ENCODE data around the gene AHCTF1. TPM values are rescaled to one million over a fixed set of nuclear protein-coding genes. Genes with fewer than 3 reads are reported as not detected.
"Not testable (repeated sequence)": the region's sequence is repeated elsewhere in the genome, so short reads cannot be mapped to it uniquely, and the experiment has no call there.

AHCTF1 gene
- total RNA-seq, 1 donor from 2014 or later: 20.8 TPM

DNA sequence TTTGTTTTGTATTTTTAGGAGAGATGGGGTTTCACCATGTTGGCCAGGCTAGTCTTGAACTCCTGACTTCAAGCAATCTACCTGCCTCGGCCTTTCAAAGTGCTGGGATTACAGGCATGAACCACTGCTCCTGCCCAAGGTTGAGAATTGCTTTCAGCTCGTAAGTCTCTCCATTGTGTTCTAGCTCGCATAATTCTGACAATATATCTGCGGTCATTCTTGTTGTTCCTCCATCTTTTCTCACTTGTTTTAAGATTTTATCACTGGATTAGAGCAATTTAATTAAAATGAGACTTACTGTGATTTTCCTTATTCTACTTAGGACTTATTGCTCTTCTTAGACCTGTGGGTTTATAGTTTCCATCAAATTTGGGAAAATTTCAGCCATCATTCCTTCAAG is 102.9 kb downstream of the AHCTF1 start:
- TF ChIP-seq, protein P1, sequence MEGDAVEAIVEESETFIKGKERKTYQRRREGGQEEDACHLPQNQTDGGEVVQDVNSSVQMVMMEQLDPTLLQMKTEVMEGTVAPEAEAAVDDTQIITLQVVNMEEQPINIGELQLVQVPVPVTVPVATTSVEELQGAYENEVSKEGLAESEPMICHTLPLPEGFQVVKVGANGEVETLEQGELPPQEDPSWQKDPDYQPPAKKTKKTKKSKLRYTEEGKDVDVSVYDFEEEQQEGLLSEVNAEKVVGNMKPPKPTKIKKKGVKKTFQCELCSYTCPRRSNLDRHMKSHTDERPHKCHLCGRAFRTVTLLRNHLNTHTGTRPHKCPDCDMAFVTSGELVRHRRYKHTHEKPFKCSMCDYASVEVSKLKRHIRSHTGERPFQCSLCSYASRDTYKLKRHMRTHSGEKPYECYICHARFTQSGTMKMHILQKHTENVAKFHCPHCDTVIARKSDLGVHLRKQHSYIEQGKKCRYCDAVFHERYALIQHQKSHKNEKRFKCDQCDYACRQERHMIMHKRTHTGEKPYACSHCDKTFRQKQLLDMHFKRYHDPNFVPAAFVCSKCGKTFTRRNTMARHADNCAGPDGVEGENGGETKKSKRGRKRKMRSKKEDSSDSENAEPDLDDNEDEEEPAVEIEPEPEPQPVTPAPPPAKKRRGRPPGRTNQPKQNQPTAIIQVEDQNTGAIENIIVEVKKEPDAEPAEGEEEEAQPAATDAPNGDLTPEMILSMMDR (IDR thresholded peaks at IDR 0.05; ENCODE audit: borderline replicate concordance): no peak
- Histone ChIP-seq H3K4me1 (peaks cover 6% of the 10 kb centered on the region), H3K4me3 (no peak overlapping the region), H3K9me3 (replicated peaks) (peaks cover 10% of the 10 kb centered on the region), H3K27ac (replicated peaks) (no peak overlapping the region), H3K36me3 (no peaks in the 10 kb centered on the region), H3K27me3 (ENCODE audit: low read depth) (no peaks in the 10 kb centered on the region)
- intact Hi-C loops (cut with micrococcal nuclease): no loop called here
- DNase-seq: no peak

DNA sequence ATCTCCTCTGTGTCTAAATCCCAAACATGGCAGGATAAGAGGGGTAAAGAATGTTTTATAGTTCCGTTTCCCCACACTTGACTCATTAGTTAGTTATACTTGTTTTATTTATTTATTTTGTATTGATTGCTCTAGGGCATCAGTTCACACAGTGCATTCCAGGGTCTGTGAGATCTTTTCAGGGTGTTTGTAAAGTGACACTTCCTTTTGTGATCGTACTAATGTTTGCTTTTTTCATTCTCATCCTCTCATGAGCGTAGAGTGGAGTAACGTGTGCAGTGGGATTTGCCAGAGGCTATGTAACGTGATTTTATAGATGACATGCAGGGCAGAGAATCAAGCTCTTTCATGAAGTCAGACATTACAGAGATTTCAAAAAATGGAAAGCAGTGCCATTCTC is 104.4 kb downstream of the AHCTF1 start:
- no peak for DNase-seq
- peaks cover 6% of the 10 kb centered on the region for H3K4me1 ChIP-seq
- no peak overlapping the region for H3K4me3 ChIP-seq
- H3K36me3 ChIP-seq: no peaks in the 10 kb centered on the region
- no peak overlapping the region for H3K27ac ChIP-seq (replicated peaks)
- intact Hi-C loops (cut with micrococcal nuclease): no loop called here
- TF ChIP-seq, protein P1 (IDR thresholded peaks at IDR 0.05; ENCODE audit: borderline replicate concordance): no peak
- peaks cover 10% of the 10 kb centered on the region for H3K9me3 ChIP-seq (replicated peaks)
- no peaks in the 10 kb centered on the region for H3K27me3 ChIP-seq (ENCODE audit: low read depth)

DNA sequence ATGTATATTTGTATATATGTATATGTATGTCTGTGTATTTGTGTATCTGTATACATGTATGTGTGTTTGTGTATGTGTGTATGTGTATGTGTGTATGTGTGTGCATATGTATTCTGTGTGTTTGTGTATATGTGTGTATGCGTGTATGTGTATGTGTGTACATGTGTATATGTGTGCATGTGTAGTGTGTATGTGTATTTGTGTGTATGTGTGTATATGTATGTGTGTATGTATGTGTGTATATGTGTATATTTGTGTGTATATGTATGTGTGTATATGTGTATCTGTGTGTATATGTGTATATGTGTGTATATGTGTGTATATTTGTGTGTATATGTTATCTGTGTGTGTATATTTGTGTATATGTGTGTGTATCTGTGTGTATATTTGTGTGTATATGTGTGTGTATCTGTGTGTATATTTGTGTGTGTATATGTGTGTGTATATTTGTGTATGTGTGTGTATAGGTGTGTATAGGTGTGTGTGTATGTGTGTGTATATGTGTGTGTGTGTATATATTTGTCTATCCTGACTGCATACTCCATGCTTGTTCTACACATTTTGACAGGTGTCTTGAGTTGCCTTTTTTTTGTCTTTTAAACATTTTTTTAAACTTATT is 106.1 kb downstream of the AHCTF1 start:
- H3K27ac ChIP-seq (replicated peaks): no peak overlapping the region
- no peak for DNase-seq
- TF ChIP-seq, protein P1 (IDR thresholded peaks at IDR 0.05; ENCODE audit: borderline replicate concordance): no peak
- intact Hi-C loops (cut with micrococcal nuclease): no loop called here
- H3K4me3 ChIP-seq: no peak overlapping the region
- H3K36me3 ChIP-seq: no peaks in the 10 kb centered on the region
- no peaks in the 10 kb centered on the region for H3K27me3 ChIP-seq (ENCODE audit: low read depth)
- H3K9me3 ChIP-seq (replicated peaks): peaks cover 10% of the 10 kb centered on the region
- no peaks in the 10 kb centered on the region for H3K4me1 ChIP-seq

DNA sequence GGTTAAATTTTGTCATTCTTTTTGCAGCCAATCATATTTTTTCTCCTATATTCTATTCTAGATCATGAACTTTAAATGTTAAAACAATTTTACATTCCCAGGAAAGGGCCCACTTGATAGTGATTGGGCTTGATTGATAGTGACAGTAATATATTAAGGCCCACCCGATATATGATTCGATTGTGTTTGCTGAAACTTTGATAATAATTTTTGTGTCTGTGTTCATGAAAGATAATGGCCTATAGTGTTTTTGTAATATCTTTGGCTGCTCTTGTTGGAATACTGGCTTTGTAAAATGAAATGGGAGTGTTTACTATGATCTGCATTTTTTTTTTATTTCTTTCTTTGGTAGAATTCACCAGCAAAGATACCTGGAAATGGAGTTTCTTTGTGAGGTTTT is 107.2 kb downstream of the AHCTF1 start:
- TF ChIP-seq, protein P1 (IDR thresholded peaks at IDR 0.05; ENCODE audit: borderline replicate concordance): no peak
- peaks cover 4% of the 10 kb centered on the region for H3K4me1 ChIP-seq

DNA sequence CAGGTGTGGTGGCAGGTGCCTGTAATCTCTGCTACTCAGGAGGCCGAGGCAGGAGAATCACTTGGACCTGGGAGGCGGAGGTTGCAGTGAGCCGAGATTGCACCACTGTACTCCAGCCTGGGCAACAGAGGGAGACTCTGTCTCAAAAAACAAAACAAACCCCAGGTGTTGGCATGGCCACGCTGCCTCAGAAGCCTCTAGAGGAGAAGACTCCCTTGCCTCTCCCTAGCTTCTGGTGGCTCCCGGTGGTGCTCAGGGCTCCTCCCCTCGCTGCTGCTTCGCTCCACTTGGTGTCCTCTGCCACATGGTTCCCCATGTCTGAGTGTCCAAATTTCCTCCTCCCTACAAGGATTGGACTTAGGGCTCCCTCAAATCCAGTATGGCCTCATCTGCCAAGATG is 109.6 kb downstream of the AHCTF1 start:
- H3K36me3 ChIP-seq; intact Hi-C loops (cut with micrococcal nuclease); H3K27me3 ChIP-seq (ENCODE audit: low read depth); H3K27ac ChIP-seq (replicated peaks); H3K4me3 ChIP-seq; H3K9me3 ChIP-seq (replicated peaks); DNase-seq; H3K4me1 ChIP-seq: not testable (repeated sequence)

More for the DNA sequence above, 107.2 kb downstream of the AHCTF1 start:
- no peaks in the 10 kb centered on the region for H3K36me3 ChIP-seq
- no peaks in the 10 kb centered on the region for H3K27me3 ChIP-seq (ENCODE audit: low read depth)
- H3K27ac ChIP-seq (replicated peaks): no peak overlapping the region
- H3K4me3 ChIP-seq: no peak overlapping the region
- H3K9me3 ChIP-seq (replicated peaks): peaks cover 10% of the 10 kb centered on the region
- no peak for DNase-seq
- intact Hi-C loops (cut with micrococcal nuclease): no loop called here

DNA sequence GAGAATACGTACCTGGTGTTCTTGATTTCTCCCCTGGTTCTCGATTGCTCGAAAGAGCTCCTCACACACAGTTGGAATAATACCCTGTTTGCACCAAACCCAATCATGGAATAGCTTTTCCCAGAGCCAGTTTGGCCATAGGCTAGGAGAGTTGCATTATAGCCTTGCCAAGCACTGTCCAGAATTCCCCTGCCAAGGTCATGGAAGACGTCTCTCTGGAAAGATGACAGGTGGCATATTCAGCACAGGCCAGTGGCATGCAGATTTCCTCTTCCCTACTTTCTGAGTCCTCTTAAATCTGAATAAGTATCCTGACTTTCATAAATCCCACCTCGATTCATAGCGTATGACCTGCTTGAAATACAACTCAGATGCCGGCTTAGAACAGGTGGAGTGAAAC is 111.1 kb downstream of the AHCTF1 start:
- Histone ChIP-seq H3K4me1 (peaks cover 4% of the 10 kb centered on the region), H3K27me3 (ENCODE audit: low read depth) (no peaks in the 10 kb centered on the region), H3K9me3 (replicated peaks) (no peaks in the 10 kb centered on the region), H3K4me3 (no peak overlapping the region), H3K36me3 (no peaks in the 10 kb centered on the region), H3K27ac (replicated peaks) (peak overlapping the region; percentile 57)
- TF ChIP-seq, protein P1 (IDR thresholded peaks at IDR 0.05; ENCODE audit: borderline replicate concordance): no peak
- DNase-seq: no peak
- intact Hi-C loops (cut with micrococcal nuclease): no loop called here

DNA sequence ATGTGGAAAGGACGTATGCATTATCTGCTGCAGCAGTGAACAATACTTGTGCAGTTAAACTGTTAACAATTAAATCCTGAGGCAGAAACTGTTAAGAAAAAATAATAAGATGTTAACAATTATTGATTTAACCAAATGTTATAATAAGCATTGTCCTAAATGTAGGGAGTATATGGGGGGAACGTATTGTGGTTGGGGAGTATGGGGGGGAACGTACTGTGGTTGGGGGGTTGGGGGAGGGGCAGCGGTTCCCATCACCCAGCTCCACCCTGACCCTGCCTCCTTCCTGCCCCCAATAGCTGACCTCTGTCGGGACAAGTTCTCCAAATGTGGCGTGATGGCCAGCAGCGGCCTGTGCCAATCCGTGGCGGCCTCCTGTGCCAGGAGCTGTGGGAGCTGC is 114.0 kb downstream of the AHCTF1 start:
- H3K27me3 ChIP-seq (ENCODE audit: low read depth); H3K36me3 ChIP-seq; H3K27ac ChIP-seq (replicated peaks); H3K4me3 ChIP-seq; H3K4me1 ChIP-seq; intact Hi-C loops (cut with micrococcal nuclease); H3K9me3 ChIP-seq (replicated peaks); DNase-seq: not testable (repeated sequence)

All from left ventricle myocardium inferior (tissue), 1 donor.